Effector memory CD4-positive, alpha-beta T cell (primary cell): ENCODE data around the gene POMGNT2.
"Not testable (repeated sequence)": the region's sequence is repeated elsewhere in the genome, so short reads cannot be mapped to it uniquely, and the experiment has no call there.

Source experiments
- DNase-seq, 3 donors: peaks; one replicate each; pipeline ENCODE4 v3.0.0-alpha.2; 2020
- H3K27ac ChIP-seq: 2 replicates; pipeline ENCODE4 v1.7.0; 2013; ENCODE audit warnings: mild to moderate bottlenecking, low read length, moderate library complexity; ENCODE audit not compliant: insufficient read depth, poor library complexity, severe bottlenecking
- H3K27me3 ChIP-seq: replicated peaks from 2 replicates; pipeline ENCODE4 v1.7.0; 2013; ENCODE audit warnings: mild to moderate bottlenecking, low read length; ENCODE audit not compliant: insufficient read depth, control insufficient read depth, poor library complexity, severe bottlenecking
- H3K36me3 ChIP-seq: 2 replicates; pipeline ENCODE4 v1.7.0; 2013; ENCODE audit warnings: mild to moderate bottlenecking, low read length, moderate library complexity; ENCODE audit not compliant: control insufficient read depth, insufficient read depth
- H3K4me1 ChIP-seq: 2 replicates; pipeline ENCODE4 v1.7.0; 2013; ENCODE audit warnings: low read length, mild to moderate bottlenecking; ENCODE audit not compliant: control insufficient read depth, insufficient read depth, poor library complexity, severe bottlenecking
- H3K4me3 ChIP-seq: 2 replicates; pipeline ENCODE4 v1.7.0; 2013; ENCODE audit warnings: low read length, low read depth, mild to moderate bottlenecking; ENCODE audit not compliant: insufficient read depth, poor library complexity, severe bottlenecking
- H3K9me3 ChIP-seq: 2 replicates; pipeline ENCODE4 v1.7.0; 2013; ENCODE audit warnings: mild to moderate bottlenecking, low read length, moderate library complexity; ENCODE audit not compliant: control insufficient read depth

The POMGNT2 gene

DNA sequence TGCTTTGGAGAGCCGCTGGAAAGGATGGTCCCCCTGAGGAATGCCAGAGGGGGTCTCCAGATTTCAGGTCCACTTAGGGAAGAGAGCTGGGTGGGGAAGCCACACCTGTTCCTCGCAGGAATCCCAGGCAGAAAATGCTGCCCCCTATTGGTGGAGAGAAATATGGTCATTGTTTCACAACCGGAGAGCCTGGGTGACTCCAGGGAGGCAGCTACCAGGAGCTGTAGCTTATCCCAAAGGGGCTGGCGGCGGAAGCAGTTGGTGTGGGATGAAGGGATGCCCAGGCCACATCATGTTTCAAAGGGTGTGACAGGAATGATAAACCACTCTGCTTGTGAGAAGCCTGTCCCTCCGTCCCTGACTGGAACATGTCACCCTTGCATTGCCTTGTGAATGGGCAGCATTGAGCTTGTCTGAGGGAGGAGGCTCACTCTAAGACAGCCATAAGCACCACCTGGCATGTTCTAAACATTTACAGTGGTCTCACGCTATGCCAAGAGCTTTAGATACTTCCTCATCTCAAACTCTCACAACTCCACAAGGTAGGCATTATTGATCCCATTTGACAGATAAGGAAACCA is 34.5 kb downstream of the POMGNT2 start:
- Histone ChIP-seq H3K36me3 (no peaks in the 10 kb centered on the region), H3K4me3 (no peak overlapping the region), H3K27ac (no peak overlapping the region), H3K4me1 (no peaks in the 10 kb centered on the region), H3K9me3 (no peaks in the 10 kb centered on the region), H3K27me3 (no peaks in the 10 kb centered on the region)
- DNase-seq = no peak

- not testable (repeated sequence) for H3K27ac ChIP-seq, H3K27me3 ChIP-seq, H3K9me3 ChIP-seq, H3K4me3 ChIP-seq, H3K4me1 ChIP-seq, H3K36me3 ChIP-seq, DNase-seq
Measured at GRCh38 chr3:43070670-43071069, 35.2 kb downstream of the POMGNT2 start.

- DNase-seq = no peak
- H3K4me1 ChIP-seq = peaks cover 3% of the 10 kb centered on the region
- no peaks in the 10 kb centered on the region for H3K9me3 ChIP-seq
- no peaks in the 10 kb centered on the region for H3K27me3 ChIP-seq
- no peak overlapping the region for H3K27ac ChIP-seq
- no peak overlapping the region for H3K4me3 ChIP-seq
- no peaks in the 10 kb centered on the region for H3K36me3 ChIP-seq
Measured at GRCh38 chr3:43063114-43063513, 42.8 kb downstream of the POMGNT2 start.

DNA sequence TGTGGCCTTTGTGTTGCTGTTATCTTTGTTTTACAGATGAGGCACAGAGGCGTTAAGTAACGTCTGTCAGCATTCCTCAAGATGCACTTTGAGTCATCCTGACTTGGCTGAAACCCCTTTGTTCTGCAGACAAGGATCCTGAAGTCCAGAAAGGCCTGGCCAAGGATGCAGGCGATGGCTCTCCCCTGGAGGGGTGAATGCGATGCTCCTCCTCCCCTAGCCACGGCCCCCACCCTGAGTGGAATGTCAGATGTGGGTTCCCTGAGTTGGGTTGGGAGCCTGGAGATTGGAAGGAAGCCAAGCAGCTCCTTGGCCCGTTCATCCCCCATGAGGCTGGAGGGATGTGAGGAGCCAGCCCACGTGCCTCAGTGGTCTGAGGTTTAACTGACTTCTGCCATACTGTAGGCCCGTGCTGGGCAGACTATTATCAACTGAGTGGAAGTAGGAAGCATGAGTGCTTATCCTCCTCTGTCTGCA is 43.3 kb downstream of the POMGNT2 start:
- Histone ChIP-seq H3K27ac (no peak overlapping the region), H3K36me3 (no peaks in the 10 kb centered on the region), H3K4me1 (peaks cover 3% of the 10 kb centered on the region), H3K4me3 (no peak overlapping the region), H3K9me3 (no peaks in the 10 kb centered on the region), H3K27me3 (no peaks in the 10 kb centered on the region)
- DNase-seq = no peak

DNA sequence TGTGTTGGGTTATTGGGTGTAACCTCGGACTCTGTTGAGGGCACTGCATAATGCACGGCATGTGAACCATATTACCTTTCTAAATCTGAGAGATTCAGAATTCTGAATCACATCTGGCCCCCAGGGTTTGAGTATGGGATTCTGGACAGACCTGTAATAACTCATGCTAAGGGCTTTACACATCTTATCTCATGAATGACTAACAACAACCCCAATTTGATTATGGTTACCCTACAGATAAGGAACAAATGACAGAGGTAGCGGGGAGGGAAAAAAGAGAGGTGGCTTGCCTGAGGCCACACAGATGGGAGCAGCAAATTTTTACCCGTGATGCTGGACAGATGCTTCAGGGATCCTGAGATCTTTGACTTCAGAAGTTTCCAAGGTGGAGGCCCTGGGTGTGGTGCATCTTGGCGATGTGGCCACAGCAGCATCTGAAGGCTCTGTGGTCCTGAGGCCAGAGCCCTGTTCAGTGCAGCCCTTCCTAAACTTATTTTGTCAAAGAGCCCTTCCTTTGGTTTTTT is 43.8 kb downstream of the POMGNT2 start:
- no peak overlapping the region for H3K4me3 ChIP-seq
- no peaks in the 10 kb centered on the region for H3K36me3 ChIP-seq
- H3K9me3 ChIP-seq = no peaks in the 10 kb centered on the region
- DNase-seq = no peak
- H3K4me1 ChIP-seq = peaks cover 3% of the 10 kb centered on the region
- no peak overlapping the region for H3K27ac ChIP-seq
- H3K27me3 ChIP-seq = no peaks in the 10 kb centered on the region

GRCh38 chr3:43061101-43061895 is 44.6 kb downstream of the POMGNT2 start:
- Histone ChIP-seq H3K27ac (no peak overlapping the region), H3K4me3 (no peak overlapping the region), H3K9me3 (no peaks in the 10 kb centered on the region), H3K36me3 (no peaks in the 10 kb centered on the region), H3K27me3 (no peaks in the 10 kb centered on the region), H3K4me1 (peaks cover 3% of the 10 kb centered on the region)
- DNase-seq = no peak

DNA sequence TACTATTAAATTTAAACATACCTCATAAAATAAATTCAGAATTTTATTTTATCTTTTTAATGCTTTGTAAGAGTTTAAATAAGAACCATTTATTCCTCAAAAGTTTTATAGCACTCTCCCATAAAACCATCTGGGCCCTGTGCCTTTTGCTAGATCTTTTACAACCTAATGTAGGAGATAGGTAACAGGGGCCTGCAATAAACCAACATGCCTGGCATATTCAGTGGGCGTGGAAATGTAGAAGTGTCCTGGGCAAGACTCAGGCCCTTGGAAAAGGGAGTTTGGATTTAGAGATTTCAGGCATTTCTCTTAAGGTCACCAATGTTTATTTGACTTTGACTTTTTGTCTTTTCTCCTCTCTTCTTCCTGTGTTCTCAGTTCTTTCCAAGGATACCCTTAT is 46.4 kb downstream of the POMGNT2 start:
- H3K36me3 ChIP-seq = no peaks in the 10 kb centered on the region

GRCh38 chr3:43055806-43056770 is 49.8 kb downstream of the POMGNT2 start:
- H3K36me3 ChIP-seq = no peaks in the 10 kb centered on the region
- no peak overlapping the region for H3K27ac ChIP-seq
- H3K4me1 ChIP-seq = peaks cover 3% of the 10 kb centered on the region
- no peak overlapping the region for H3K4me3 ChIP-seq
- H3K9me3 ChIP-seq = no peaks in the 10 kb centered on the region
- no peaks in the 10 kb centered on the region for H3K27me3 ChIP-seq
- DNase-seq = no peak

More for the DNA sequence above, 46.4 kb downstream of the POMGNT2 start:
- peaks cover 3% of the 10 kb centered on the region for H3K4me1 ChIP-seq
- no peaks in the 10 kb centered on the region for H3K27me3 ChIP-seq
- no peaks in the 10 kb centered on the region for H3K9me3 ChIP-seq
- DNase-seq = no peak
- H3K4me3 ChIP-seq = no peak overlapping the region
- H3K27ac ChIP-seq = no peak overlapping the region

- Histone ChIP-seq H3K4me1 (no peaks in the 10 kb centered on the region), H3K27ac (no peak overlapping the region), H3K27me3 (no peaks in the 10 kb centered on the region), H3K9me3 (peaks cover 2% of the 10 kb centered on the region), H3K4me3 (no peak overlapping the region), H3K36me3 (no peaks in the 10 kb centered on the region)
- DNase-seq = no peak
Measured at GRCh38 chr3:43055393-43055792, 50.5 kb downstream of the POMGNT2 start.
